Dendritic cell treated with granulocyte-macrophage colony-stimulating factor and Interleukin-4, amounts not matched to agents 40 ng/mL and 50 ng/mL, for 4 days (primary cell): Measurements from ENCODE around the gene ANO4.
"Not testable (repeated sequence)": the region's sequence is repeated elsewhere in the genome, so short reads cannot be mapped to it uniquely, and the experiment has no call there.

ENCODE experiments used
- H3K27ac Mint-ChIP-seq: one replicate; pipeline ENCODE4 v1.8.0; 2022; ENCODE audit warnings: mild to moderate bottlenecking, mixed read lengths
- H3K27me3 Mint-ChIP-seq: one replicate; pipeline ENCODE4 v1.8.0; 2022; ENCODE audit warnings: mild to moderate bottlenecking, mixed read lengths
- H3K36me3 Mint-ChIP-seq: one replicate; pipeline ENCODE4 v1.8.0; 2022; ENCODE audit warnings: low read depth, mixed read lengths
- H3K4me1 Mint-ChIP-seq: one replicate; pipeline ENCODE4 v1.8.0; 2022; ENCODE audit warnings: low read depth, mixed read lengths
- H3K4me3 Mint-ChIP-seq: one replicate; pipeline ENCODE4 v1.8.0; 2022; ENCODE audit warnings: mild to moderate bottlenecking, moderate library complexity, mixed read lengths
- H3K9me3 Mint-ChIP-seq: one replicate; pipeline ENCODE4 v1.8.0; 2022; ENCODE audit warnings: mixed read lengths
- intact Hi-C: fragments of 100-400 bp; cut with micrococcal nuclease; formaldehyde crosslinking; loops from one replicate; pipeline ENCODE4 v1.15.0; 2022

Gene ANO4

GRCh38 chr12:101045486-101046464 lies 251.2 kb downstream of the ANO4 start:
- no peaks in the 10 kb centered on the region for H3K36me3 Mint-ChIP-seq
- H3K27me3 Mint-ChIP-seq, result no peaks in the 10 kb centered on the region
- H3K9me3 Mint-ChIP-seq, result no peaks in the 10 kb centered on the region
- no peak overlapping the region for H3K27ac Mint-ChIP-seq
- no peaks in the 10 kb centered on the region for H3K4me1 Mint-ChIP-seq
- H3K4me3 Mint-ChIP-seq, result no peak overlapping the region
- intact Hi-C loops, result no loop called here

DNA sequence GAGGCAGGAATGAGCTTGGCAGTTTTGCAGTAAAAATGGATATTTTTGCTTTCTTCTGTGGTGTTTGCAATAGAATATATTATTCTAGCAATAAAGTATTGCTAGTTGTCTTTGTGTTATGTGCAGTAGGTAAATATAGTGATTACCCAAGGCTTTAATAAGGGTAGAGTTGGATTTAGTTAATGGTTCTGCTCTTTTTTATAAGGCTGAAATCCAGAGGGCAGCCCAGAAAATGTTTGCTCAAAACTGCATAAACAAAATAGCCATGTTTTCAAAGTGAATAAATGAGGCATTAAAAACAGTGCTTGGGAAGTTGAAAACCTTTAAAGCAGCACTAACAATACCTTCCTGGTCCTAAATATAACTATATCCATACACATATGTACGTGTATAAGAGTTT lies 253.1 kb downstream of the ANO4 start:
- Mint-ChIP-seq H3K27ac (no peak overlapping the region), H3K9me3 (no peaks in the 10 kb centered on the region), H3K4me3 (no peak overlapping the region), H3K36me3 (no peaks in the 10 kb centered on the region), H3K4me1 (no peaks in the 10 kb centered on the region), H3K27me3 (no peaks in the 10 kb centered on the region)
- intact Hi-C loops, result no loop called here

- H3K27me3 Mint-ChIP-seq, result no peaks in the 10 kb centered on the region
- intact Hi-C loops, result no loop called here
- no peaks in the 10 kb centered on the region for H3K36me3 Mint-ChIP-seq
- H3K4me3 Mint-ChIP-seq, result no peak overlapping the region
- H3K4me1 Mint-ChIP-seq, result no peaks in the 10 kb centered on the region
- H3K27ac Mint-ChIP-seq, result no peak overlapping the region
- no peaks in the 10 kb centered on the region for H3K9me3 Mint-ChIP-seq
Measured at GRCh38 chr12:101050631-101051030, 256.1 kb downstream of the ANO4 start.

GRCh38 chr12:101051151-101051550 lies 256.6 kb downstream of the ANO4 start:
- Mint-ChIP-seq H3K36me3 (no peaks in the 10 kb centered on the region), H3K4me1 (no peaks in the 10 kb centered on the region), H3K27ac (no peak overlapping the region)

DNA sequence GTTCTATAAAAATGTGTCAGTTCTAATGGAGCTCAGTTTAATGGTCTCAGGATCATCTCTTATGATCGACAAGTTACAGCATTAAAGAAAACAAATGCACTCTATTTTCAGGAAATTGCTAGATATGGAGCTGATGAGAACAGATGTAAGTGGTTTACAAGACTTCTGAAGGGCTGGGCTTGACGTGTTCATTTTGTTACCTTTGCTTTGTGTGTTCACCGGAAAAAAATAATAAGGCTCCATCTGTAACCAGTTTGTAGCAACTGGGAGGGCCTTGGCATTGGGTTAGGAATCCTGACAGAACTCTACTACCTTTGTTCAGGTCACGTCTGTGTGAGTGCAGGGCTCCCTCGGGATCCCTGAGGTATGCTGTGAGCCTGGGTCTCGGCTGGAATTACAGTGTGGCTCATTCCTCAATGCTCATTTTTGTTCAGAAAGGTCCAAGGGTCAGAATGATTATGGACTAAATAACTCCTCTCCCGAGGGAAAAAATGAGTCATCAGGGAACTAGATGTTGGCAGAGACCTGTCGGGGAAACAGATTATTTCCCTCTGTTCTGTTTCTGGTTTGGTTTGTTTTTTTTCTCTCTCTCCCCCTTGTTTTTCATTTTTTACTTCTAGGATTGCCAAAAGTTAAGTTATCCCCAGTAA lies 257.4 kb downstream of the ANO4 start:
- Mint-ChIP-seq H3K4me3 (no peak overlapping the region), H3K27me3 (no peaks in the 10 kb centered on the region), H3K27ac (no peak overlapping the region), H3K4me1 (no peaks in the 10 kb centered on the region), H3K9me3 (no peaks in the 10 kb centered on the region), H3K36me3 (no peaks in the 10 kb centered on the region)
- intact Hi-C loops, result no loop called here

More at GRCh38 chr12:101051151-101051550, 256.6 kb downstream of the ANO4 start:
- intact Hi-C loops, result no loop called here
- no peaks in the 10 kb centered on the region for H3K9me3 Mint-ChIP-seq
- H3K4me3 Mint-ChIP-seq, result no peak overlapping the region
- H3K27me3 Mint-ChIP-seq, result no peaks in the 10 kb centered on the region

GRCh38 chr12:101053203-101053602 lies 258.6 kb downstream of the ANO4 start:
- Mint-ChIP-seq H3K4me3 (no peak overlapping the region), H3K27ac (no peak overlapping the region), H3K4me1 (no peaks in the 10 kb centered on the region), H3K36me3 (no peaks in the 10 kb centered on the region), H3K9me3 (peaks cover 6% of the 10 kb centered on the region), H3K27me3 (no peaks in the 10 kb centered on the region)
- intact Hi-C loops, result no loop called here

DNA sequence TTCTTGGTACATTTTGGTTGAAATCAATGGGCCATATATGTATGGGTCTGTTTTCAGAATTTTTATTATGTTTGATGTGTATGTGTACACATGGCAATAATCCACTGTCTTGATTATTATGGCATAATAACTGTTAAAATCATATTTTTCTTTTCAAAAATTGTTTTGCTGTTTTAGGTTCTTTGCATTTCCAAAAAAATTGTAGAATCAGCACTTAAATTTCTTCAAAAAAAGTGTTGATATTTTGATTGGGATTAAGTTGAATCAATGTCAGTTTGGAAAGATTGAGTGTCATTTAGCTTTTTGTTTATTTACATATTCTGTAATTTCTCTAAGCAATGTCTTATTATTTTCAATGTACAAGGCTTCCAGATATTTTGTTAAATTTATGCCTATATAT lies 261.4 kb downstream of the ANO4 start:
- H3K27me3 Mint-ChIP-seq, result no peaks in the 10 kb centered on the region
- intact Hi-C loops, result no loop called here
- no peak overlapping the region for H3K27ac Mint-ChIP-seq
- no peaks in the 10 kb centered on the region for H3K4me1 Mint-ChIP-seq
- no peak overlapping the region for H3K4me3 Mint-ChIP-seq
- H3K9me3 Mint-ChIP-seq, result peaks cover 23% of the 10 kb centered on the region
- no peaks in the 10 kb centered on the region for H3K36me3 Mint-ChIP-seq

DNA sequence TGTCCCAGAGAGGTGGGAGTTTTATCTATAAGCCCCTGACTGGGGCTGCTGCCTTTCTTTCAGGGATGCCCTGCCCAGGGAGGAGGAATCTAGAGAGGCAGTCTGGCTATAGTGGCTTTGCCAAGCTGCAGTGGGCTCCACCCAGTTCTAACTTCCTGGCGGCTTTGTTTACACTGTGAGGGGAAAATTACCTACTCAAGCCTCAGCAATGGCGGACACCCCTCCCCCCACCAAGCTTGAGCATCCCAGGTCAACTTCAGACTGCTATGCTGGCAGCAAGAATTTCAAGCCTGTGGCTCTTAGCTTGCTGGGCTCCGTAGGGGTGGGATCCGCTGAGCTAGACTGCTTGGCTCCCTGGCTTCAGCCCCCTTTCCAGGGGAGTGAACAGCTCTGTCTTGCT lies 267.9 kb downstream of the ANO4 start:
- peaks cover 41% of the 10 kb centered on the region for H3K9me3 Mint-ChIP-seq
- H3K27me3 Mint-ChIP-seq, H3K36me3 Mint-ChIP-seq, intact Hi-C loops, H3K4me3 Mint-ChIP-seq, H3K27ac Mint-ChIP-seq, H3K4me1 Mint-ChIP-seq: not testable (repeated sequence)

GRCh38 chr12:101064721-101065120 lies 270.1 kb downstream of the ANO4 start:
- Mint-ChIP-seq H3K36me3 (no peaks in the 10 kb centered on the region), H3K27me3 (no peaks in the 10 kb centered on the region), H3K4me1 (no peaks in the 10 kb centered on the region), H3K27ac (no peak overlapping the region), H3K9me3 (peaks cover 30% of the 10 kb centered on the region), H3K4me3 (no peak overlapping the region)
- intact Hi-C loops, result no loop called here

DNA sequence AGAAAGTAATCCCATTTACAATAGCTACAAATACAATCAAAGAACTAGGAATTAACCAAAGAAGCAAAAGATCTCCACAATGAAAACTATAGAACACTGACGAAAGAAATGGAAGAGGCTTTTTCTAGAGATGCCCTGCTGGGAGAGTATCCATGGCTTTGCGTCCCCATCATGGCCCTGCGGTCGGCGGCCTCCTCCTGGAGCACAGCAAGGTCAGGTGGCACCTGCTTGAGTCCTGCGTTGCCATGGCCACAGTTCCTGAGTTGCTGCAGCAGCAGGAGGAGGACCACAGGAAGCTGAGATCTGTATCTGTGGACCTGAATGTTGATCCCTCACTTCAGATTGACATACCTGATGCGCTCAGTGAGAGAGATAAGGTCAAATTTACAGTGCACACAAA lies 271.9 kb downstream of the ANO4 start:
- H3K9me3 Mint-ChIP-seq, result peaks cover 17% of the 10 kb centered on the region
- H3K27ac Mint-ChIP-seq, result no peak overlapping the region
- H3K27me3 Mint-ChIP-seq, result no peaks in the 10 kb centered on the region
- no peaks in the 10 kb centered on the region for H3K4me1 Mint-ChIP-seq
- intact Hi-C loops, result no loop called here
- no peak overlapping the region for H3K4me3 Mint-ChIP-seq
- H3K36me3 Mint-ChIP-seq, result no peaks in the 10 kb centered on the region

GRCh38 chr12:101068402-101068801 lies 273.8 kb downstream of the ANO4 start:
- H3K27ac Mint-ChIP-seq, result no peak overlapping the region
- no peak overlapping the region for H3K4me3 Mint-ChIP-seq
- intact Hi-C loops, result no loop called here
- no peaks in the 10 kb centered on the region for H3K27me3 Mint-ChIP-seq
- H3K36me3 Mint-ChIP-seq, result no peaks in the 10 kb centered on the region
- H3K4me1 Mint-ChIP-seq, result no peaks in the 10 kb centered on the region
- peaks cover 8% of the 10 kb centered on the region for H3K9me3 Mint-ChIP-seq

GRCh38 chr12:101068836-101069235 lies 274.3 kb downstream of the ANO4 start:
- intact Hi-C loops, result no loop called here
- H3K27ac Mint-ChIP-seq, result no peak overlapping the region
- H3K36me3 Mint-ChIP-seq, result no peaks in the 10 kb centered on the region
- no peaks in the 10 kb centered on the region for H3K4me1 Mint-ChIP-seq
- H3K4me3 Mint-ChIP-seq, result no peak overlapping the region
- peaks cover 4% of the 10 kb centered on the region for H3K9me3 Mint-ChIP-seq
- no peaks in the 10 kb centered on the region for H3K27me3 Mint-ChIP-seq

GRCh38 chr12:101074940-101075680 lies 280.5 kb downstream of the ANO4 start:
- Mint-ChIP-seq H3K27me3 (no peaks in the 10 kb centered on the region), H3K4me1 (no peaks in the 10 kb centered on the region), H3K27ac (no peak overlapping the region), H3K36me3 (no peaks in the 10 kb centered on the region), H3K9me3 (no peaks in the 10 kb centered on the region), H3K4me3 (no peak overlapping the region)
- intact Hi-C loops, result no loop called here

- intact Hi-C loops, result no loop called here
- H3K4me3 Mint-ChIP-seq, result no peak overlapping the region
- H3K36me3 Mint-ChIP-seq, result no peaks in the 10 kb centered on the region
- no peaks in the 10 kb centered on the region for H3K27me3 Mint-ChIP-seq
- no peaks in the 10 kb centered on the region for H3K9me3 Mint-ChIP-seq
- H3K27ac Mint-ChIP-seq, result no peak overlapping the region
- H3K4me1 Mint-ChIP-seq, result no peaks in the 10 kb centered on the region
Measured at GRCh38 chr12:101076921-101077320, 282.3 kb downstream of the ANO4 start.
